Right lobe of liver (tissue), 4 donors: ENCODE results near the gene SLC39A13.

Experiments
- POLR2A ChIP-seq: fragments of 450-650 bp; IDR thresholded peaks from one replicate; pipeline ENCODE4 v1.6.1; 2017; ENCODE audit warnings: antibody characterized with exemption, mild to moderate bottlenecking
- TF ChIP-seq, protein P1 (sequence below), 4 donors: fragments of 200-600 bp in 3 of 4; fragments of 450-650 bp in 1 of 4; IDR thresholded peaks; one replicate each; pipeline versions ENCODE4 v1.5.1 to v1.8.0; 2016 to 2022; ENCODE audit warnings: antibody characterized with exemption in 4 of 4, mild to moderate bottlenecking in 2 of 4
- donor health status: DM: no; HTN: no; CAD: no.
- donor health status: DM: no; HTN: no; CAD: no.
- donor health status: DM: no; HTN: yes; CAD: no.

DNA sequence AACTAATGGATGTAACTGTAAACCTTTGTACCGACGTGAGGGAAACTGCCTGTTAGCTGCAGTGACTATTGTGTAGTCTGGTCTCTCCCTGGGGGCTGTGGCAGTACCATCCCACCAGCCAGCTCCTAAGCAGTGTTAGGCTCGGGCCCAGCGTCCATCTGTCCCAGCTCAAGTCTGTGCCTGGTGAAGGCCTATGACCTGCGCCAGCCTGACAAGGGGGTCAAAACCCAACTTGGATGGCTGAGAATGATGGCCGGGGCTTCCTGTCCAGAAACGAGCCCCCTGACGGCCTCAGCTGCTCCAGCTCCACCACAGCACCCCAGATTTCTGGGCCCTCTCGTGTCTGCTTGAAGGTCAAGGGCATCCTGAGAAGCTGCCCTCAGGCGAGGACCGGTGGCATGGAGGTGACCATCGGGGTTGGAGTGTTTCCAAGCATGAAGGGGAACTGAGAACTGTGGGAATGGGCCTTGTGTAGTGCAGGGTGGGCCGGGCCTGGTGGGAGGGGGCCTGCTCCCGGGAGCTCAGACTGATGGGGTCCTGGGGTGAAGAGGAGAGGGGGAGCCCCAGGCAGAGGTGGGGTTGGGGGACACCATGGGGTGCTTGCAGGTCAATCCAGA, 15.7 kb upstream of the SLC39A13 start:
- TF ChIP-seq, protein P1, sequence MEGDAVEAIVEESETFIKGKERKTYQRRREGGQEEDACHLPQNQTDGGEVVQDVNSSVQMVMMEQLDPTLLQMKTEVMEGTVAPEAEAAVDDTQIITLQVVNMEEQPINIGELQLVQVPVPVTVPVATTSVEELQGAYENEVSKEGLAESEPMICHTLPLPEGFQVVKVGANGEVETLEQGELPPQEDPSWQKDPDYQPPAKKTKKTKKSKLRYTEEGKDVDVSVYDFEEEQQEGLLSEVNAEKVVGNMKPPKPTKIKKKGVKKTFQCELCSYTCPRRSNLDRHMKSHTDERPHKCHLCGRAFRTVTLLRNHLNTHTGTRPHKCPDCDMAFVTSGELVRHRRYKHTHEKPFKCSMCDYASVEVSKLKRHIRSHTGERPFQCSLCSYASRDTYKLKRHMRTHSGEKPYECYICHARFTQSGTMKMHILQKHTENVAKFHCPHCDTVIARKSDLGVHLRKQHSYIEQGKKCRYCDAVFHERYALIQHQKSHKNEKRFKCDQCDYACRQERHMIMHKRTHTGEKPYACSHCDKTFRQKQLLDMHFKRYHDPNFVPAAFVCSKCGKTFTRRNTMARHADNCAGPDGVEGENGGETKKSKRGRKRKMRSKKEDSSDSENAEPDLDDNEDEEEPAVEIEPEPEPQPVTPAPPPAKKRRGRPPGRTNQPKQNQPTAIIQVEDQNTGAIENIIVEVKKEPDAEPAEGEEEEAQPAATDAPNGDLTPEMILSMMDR (IDR thresholded peaks at IDR 0.05), result no peak
- no peak for TF ChIP-seq POLR2A
